Thoracic aorta (tissue), 2 donors: Measurements from ENCODE around the gene CDH26. TPM values are rescaled to one million over a fixed set of nuclear protein-coding genes. Genes with fewer than 3 reads are reported as not detected.

ENCODE experiments used
- ATAC-seq: fragments of 150-250 bp; one replicate; pipeline ENCODE4 v1.8.0; 2017; ENCODE audit warnings: low read depth; ENCODE audit not compliant: insufficient number of reproducible peaks, low FRiP score
- DNase-seq: peaks from one replicate; pipeline ENCODE4 v3.0.0-alpha.2; 2020; ENCODE audit warnings: low spot score
- H3K27ac ChIP-seq, 2 donors: fragments of 200-600 bp; sonication (generic); 1 replicate in 1 of 2; 2 replicates in 1 of 2; pipeline ENCODE4 v1.5.1; 2016; ENCODE audit warnings: mild to moderate bottlenecking in 2 of 2, moderate library complexity in 2 of 2
- H3K27me3 ChIP-seq: fragments of 200-600 bp; sonication (generic); replicated peaks from 2 replicates; pipeline ENCODE4 v1.6.0; 2016; ENCODE audit warnings: mild to moderate bottlenecking; ENCODE audit not compliant: insufficient read depth
- H3K36me3 ChIP-seq: fragments of 200-600 bp; sonication (generic); one replicate; pipeline ENCODE4 v1.5.1; 2016
- H3K4me1 ChIP-seq, 2 donors: fragments of 200-600 bp; sonication (generic); 1 replicate in 1 of 2; 2 replicates in 1 of 2; pipeline versions ENCODE4 v1.5.1 to v1.6.0; 2016; ENCODE audit warnings: low read depth in 2 of 2, mild to moderate bottlenecking in 1 of 2; ENCODE audit not compliant: control insufficient read depth in 1 of 2
- H3K4me3 ChIP-seq: fragments of 200-600 bp; sonication (generic); 2 replicates; pipeline ENCODE4 v1.5.1; 2016; ENCODE audit warnings: mild to moderate bottlenecking
- H3K9me3 ChIP-seq: fragments of 200-600 bp; sonication (generic); 2 replicates; pipeline ENCODE4 v1.5.1; 2016
- total RNA-seq, 2 donors: library from RNA; depleted of rRNA; stranded (reverse); fragments of >200 nt; gene quantifications; one replicate each; pipeline versions ENCODE4 v1.1.0 to v1.2.3, GENCODE V29; 2016
- TF ChIP-seq, protein P1 (sequence below): fragments of 200-600 bp; sonication (generic); IDR thresholded peaks from one replicate; pipeline ENCODE4 v1.5.1; 2019; ENCODE audit warnings: antibody characterized with exemption

Gene CDH26
- total RNA-seq, 2 donors from 2014 or later: 2.3 to 2.5 TPM

DNA sequence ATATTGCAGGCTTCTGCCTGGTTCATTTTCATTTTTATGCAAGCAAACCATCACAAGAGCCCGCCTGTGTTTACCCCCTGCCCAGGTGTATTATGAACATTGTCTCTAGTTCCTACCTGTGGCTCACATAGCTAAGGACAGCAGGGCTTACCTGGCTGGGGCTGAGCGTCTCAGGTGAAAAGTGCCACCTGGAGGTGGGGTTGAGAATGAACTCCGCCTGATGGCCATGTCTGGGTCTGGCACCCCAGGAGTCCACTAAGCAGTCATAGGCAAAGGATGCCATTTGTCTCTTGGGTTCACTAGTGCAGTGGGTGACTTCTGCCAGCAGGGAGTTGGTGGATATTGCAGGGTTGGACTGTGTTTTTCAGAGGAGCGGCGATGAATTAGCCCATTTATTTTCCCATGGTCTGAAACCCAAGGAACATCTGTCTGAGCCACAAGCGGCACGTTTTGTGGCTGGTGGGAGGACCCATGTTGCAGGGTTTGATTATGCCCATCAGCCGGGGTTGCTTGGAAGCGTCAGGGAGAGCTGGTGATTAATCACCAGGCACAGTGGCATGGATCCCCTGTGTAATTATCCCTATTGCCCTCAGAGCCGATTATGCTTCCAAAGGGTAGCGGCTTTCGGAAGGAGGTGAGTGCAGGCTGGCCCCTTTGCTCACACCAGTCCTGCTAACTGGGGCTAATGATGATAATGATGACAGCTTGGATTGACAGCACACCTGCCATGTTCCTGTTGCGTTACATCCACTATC is 92.1 kb downstream of the CDH26 start:
- ATAC-seq (no peak), DNase-seq (no peak)
- no peaks in the 10 kb centered on the region for H3K36me3 ChIP-seq
- no peaks in the 10 kb centered on the region for H3K4me1 ChIP-seq
- H3K4me3 ChIP-seq: no peak overlapping the region
- H3K27ac ChIP-seq: no peak overlapping the region
- TF ChIP-seq, protein P1, sequence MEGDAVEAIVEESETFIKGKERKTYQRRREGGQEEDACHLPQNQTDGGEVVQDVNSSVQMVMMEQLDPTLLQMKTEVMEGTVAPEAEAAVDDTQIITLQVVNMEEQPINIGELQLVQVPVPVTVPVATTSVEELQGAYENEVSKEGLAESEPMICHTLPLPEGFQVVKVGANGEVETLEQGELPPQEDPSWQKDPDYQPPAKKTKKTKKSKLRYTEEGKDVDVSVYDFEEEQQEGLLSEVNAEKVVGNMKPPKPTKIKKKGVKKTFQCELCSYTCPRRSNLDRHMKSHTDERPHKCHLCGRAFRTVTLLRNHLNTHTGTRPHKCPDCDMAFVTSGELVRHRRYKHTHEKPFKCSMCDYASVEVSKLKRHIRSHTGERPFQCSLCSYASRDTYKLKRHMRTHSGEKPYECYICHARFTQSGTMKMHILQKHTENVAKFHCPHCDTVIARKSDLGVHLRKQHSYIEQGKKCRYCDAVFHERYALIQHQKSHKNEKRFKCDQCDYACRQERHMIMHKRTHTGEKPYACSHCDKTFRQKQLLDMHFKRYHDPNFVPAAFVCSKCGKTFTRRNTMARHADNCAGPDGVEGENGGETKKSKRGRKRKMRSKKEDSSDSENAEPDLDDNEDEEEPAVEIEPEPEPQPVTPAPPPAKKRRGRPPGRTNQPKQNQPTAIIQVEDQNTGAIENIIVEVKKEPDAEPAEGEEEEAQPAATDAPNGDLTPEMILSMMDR: no peak
- no peaks in the 10 kb centered on the region for H3K27me3 ChIP-seq
- no peaks in the 10 kb centered on the region for H3K9me3 ChIP-seq

DNA sequence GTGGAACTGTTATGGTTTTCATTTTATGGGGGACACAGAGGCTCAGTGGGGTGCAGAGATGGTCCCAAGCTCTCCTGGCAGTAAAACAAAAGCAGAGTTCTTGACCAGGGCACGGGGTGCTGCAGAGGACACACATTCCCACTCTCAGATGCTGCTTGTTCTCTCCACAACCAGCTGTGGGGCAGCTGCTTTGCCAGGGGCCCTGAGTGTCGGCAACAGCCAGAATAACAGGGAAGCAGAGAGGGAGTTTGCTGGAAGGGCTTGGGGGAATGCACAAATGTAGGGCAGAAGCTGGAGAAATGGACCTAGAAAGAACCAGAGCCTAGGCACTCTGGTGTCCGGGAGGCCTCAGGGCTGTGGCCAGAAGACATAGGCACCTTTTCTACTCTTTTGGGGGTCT is 93.7 kb downstream of the CDH26 start:
- H3K36me3 ChIP-seq: no peaks in the 10 kb centered on the region
- H3K9me3 ChIP-seq: no peaks in the 10 kb centered on the region
- no peaks in the 10 kb centered on the region for H3K4me1 ChIP-seq
- ATAC-seq: no peak
- no peak overlapping the region for H3K4me3 ChIP-seq
- H3K27ac ChIP-seq: no peak overlapping the region
- DNase-seq: no peak
- no peaks in the 10 kb centered on the region for H3K27me3 ChIP-seq
- TF ChIP-seq, protein P1: no peak

DNA sequence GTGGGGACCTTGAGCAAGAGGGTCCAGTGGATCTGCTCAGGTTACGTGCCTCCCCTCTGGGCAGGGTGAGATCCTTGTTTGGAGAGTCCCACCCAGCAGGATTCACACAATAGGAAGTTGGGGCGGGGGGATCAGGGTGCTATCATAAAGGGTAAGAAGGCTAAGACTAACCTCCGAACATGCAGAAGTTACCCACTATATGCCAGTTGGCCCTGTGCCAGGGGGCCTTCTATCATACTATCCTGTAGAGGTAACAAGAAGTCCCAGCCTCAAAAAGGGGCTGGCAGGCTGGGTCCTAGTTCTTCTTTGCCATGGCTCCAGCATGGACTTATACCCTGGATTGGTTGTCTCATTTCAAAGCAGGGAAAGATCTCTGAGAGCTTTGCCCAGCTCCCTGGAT is 94.1 kb downstream of the CDH26 start:
- no peaks in the 10 kb centered on the region for H3K36me3 ChIP-seq
- no peaks in the 10 kb centered on the region for H3K27me3 ChIP-seq
- H3K27ac ChIP-seq: no peak overlapping the region
- H3K4me1 ChIP-seq: peaks cover 0 to 4% of the 10 kb centered on the region in 2 donors
- no peak for ATAC-seq
- H3K4me3 ChIP-seq: no peak overlapping the region
- TF ChIP-seq, protein P1: no peak
- no peak for DNase-seq
- H3K9me3 ChIP-seq: no peaks in the 10 kb centered on the region

DNA sequence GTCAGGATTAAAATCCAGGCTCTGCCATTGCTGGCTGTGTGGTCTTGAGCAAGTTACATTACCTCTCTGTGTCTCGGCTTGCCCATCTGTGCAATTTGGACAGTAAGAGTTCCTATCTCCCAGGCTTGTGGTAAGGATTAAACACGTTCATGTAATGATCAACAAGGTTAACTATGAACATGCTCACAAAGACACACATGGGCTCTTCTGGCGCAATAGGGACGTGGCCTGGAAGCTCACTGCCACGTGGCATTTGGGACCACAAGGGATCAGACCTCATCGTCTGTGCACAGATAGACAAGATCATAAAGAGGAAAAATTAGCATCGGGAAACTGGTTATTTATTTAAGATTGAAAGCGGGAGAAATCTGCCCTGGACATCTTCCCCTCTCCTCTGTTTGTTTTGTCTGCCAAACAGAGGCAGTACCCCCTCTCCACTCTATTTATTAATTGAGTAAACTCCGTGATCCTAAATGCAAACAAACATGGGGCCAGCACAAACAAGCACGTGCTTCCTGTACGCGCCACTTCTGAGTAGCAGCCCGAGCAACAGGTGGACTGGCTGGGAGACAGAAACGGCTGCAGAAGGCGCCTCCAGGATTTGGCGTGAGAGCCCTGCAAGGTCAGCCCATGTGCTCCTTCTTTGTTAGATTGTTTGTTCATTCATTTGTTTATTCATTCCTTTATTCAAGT is 95.0 kb downstream of the CDH26 start:
- H3K9me3 ChIP-seq: no peaks in the 10 kb centered on the region
- ATAC-seq: no peak
- TF ChIP-seq, protein P1: no peak

DNA sequence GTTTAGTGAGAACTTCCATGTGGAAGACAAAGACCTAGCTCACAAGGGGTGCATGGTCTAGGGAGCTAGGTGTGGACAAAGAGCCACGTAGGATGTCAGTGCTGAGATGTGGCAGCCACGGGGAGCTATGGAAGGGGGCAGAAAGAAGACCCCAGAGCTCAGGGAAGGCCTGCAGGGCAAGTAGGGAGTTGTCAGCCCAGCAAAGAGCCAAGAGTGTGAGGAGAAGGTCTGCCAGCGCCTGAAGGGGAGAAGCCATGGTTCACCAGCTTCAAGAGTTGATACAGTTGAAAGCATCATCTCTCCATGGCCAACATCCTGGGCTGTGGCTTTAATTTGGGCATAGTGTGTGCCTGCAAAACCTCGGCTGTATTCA is 95.6 kb downstream of the CDH26 start:
- no peak for DNase-seq
- Histone ChIP-seq H3K27me3 (no peaks in the 10 kb centered on the region), H3K27ac (no peak overlapping the region), H3K4me1 (peaks cover 0 to 17% of the 10 kb centered on the region in 2 donors), H3K4me3 (no peak overlapping the region), H3K9me3 (no peaks in the 10 kb centered on the region), H3K36me3 (no peaks in the 10 kb centered on the region)
- no peak for ATAC-seq
- TF ChIP-seq, protein P1: no peak

More for the DNA sequence above, 95.0 kb downstream of the CDH26 start:
- no peaks in the 10 kb centered on the region for H3K27me3 ChIP-seq
- no peak for DNase-seq
- peaks cover 0 to 13% of the 10 kb centered on the region in 2 donors for H3K4me1 ChIP-seq
- H3K4me3 ChIP-seq: no peak overlapping the region
- H3K36me3 ChIP-seq: no peaks in the 10 kb centered on the region
- H3K27ac ChIP-seq: no peak overlapping the region
